ENCODE data around the gene GATC. TPM values are rescaled to one million over a fixed set of nuclear protein-coding genes. Genes with fewer than 3 reads are reported as not detected.
"Not testable (repeated sequence)": the region's sequence is repeated elsewhere in the genome, so short reads cannot be mapped to it uniquely, and the experiment has no call there.

The GATC gene
- total and polyA plus RNA-seq, 2 donors (not counting 1 experiment from before 2014, with no cell fraction given), result 15.0 to 26.0 TPM

GRCh38 chr12:120447992-120448391 is 1.7 kb downstream of the GATC start:
- H3K79me2 ChIP-seq (ENCODE audit: control insufficient read depth, insufficient read depth, low read length), result peaks cover 80% of the 10 kb centered on the region
- no peak overlapping the region for H3K27ac Mint-ChIP-seq
- no peak overlapping the region for H3K4me3 ChIP-seq (ENCODE audit: control extremely low read depth in 1 of 5, extremely low read depth in 1 of 5, insufficient read depth in 1 of 5, low read depth in 2 of 5, low read length in 4 of 5)
- H3K4me3 Mint-ChIP-seq, result peak overlapping the region; percentile 96
- H3K4me1 ChIP-seq (ENCODE audit: control insufficient read depth in 2 of 2, insufficient read depth in 2 of 2, low read length in 2 of 2), result peaks cover 16 to 24% of the 10 kb centered on the region in 2 donors
- H4K20me1 ChIP-seq (ENCODE audit: control insufficient read depth, insufficient read depth, low read length, poor library complexity, severe bottlenecking), result peaks cover 14% of the 10 kb centered on the region
- H3K9me3 Mint-ChIP-seq (ENCODE audit: insufficient read depth), result no peaks in the 10 kb centered on the region
- no peaks in the 10 kb centered on the region for H3K27me3 ChIP-seq (replicated peaks in 1 of 4; ENCODE audit: control extremely low read depth in 1 of 4, control insufficient read depth in 3 of 4, insufficient read depth in 4 of 4, low read length in 3 of 4)
- no peak overlapping the region for H3K9ac ChIP-seq (ENCODE audit: low read length)
- H3K27me3 Mint-ChIP-seq, result no peaks in the 10 kb centered on the region
- ATAC-seq (ENCODE audit: low read depth), result no peak
- DNase-seq, result no peak
- no peak overlapping the region for H3K27ac ChIP-seq (ENCODE audit: low read length in 2 of 2)
- peak overlapping the region; percentile 74 for H3K4me2 ChIP-seq (replicated peaks; ENCODE audit: low read depth, low read length, poor library complexity, severe bottlenecking)
- WGBS (ENCODE audit: insufficient coverage), result 100% methylated on average over 4 of the region's 4 CpGs
- no peaks in the 10 kb centered on the region for H3K9me3 ChIP-seq (ENCODE audit: control extremely low read depth in 1 of 3, control insufficient read depth in 2 of 3, insufficient read depth in 1 of 3, low read length in 2 of 3)
- POLR2A ChIA-PET, result no interaction called here
- intact Hi-C loops (cut with micrococcal nuclease), result loop anchor here (2.0 kb wide), 1 partner anchor 49 kb away; the partner anchor contains the start of gene DYNLL1
- peaks cover 38% of the 10 kb centered on the region for H3K4me1 Mint-ChIP-seq
- H3K36me3 ChIP-seq (replicated peaks in 1 of 2; ENCODE audit: control extremely low read depth in 1 of 2, control insufficient read depth in 1 of 2, extremely low read depth in 1 of 2, insufficient read depth in 2 of 2, low read length in 1 of 2), result peaks cover 6 to 21% of the 10 kb centered on the region in 2 experiments
- TF ChIP-seq EZH2 (IDR thresholded peaks at IDR 0.05; ENCODE audit: borderline replicate concordance, insufficient read depth, low read depth, low read length, poor library complexity, severe bottlenecking), result no peak
- no peak for TF ChIP-seq CTCF (IDR thresholded peaks at IDR 0.05)
- CTCF ChIA-PET, result interaction anchor here (0.7 to 1.5 kb wide), 5 partner anchors 8 to 220 kb away, joined by 3 to 7 read pairs (median 5); partner anchors contain the start of gene SRSF9
- no peak overlapping the region for H2AFZ ChIP-seq (ENCODE audit: insufficient read depth, low read depth, low read length, poor library complexity, severe bottlenecking)

GRCh38 chr12:120452524-120452923 is 6.3 kb downstream of the GATC start:
- H3K9me3 Mint-ChIP-seq (ENCODE audit: insufficient read depth); H3K9me3 ChIP-seq (ENCODE audit: control extremely low read depth in 1 of 3, control insufficient read depth in 2 of 3, insufficient read depth in 1 of 3, low read length in 2 of 3); H3K4me1 ChIP-seq (ENCODE audit: control insufficient read depth in 2 of 2, insufficient read depth in 2 of 2, low read length in 2 of 2); DNase-seq; H3K27ac Mint-ChIP-seq; H3K27ac ChIP-seq (ENCODE audit: low read length in 2 of 2); H3K4me3 Mint-ChIP-seq; H3K9ac ChIP-seq (ENCODE audit: low read length); H2AFZ ChIP-seq (ENCODE audit: insufficient read depth, low read depth, low read length, poor library complexity, severe bottlenecking); ATAC-seq (ENCODE audit: low read depth); H3K4me3 ChIP-seq (ENCODE audit: control extremely low read depth in 1 of 5, extremely low read depth in 1 of 5, insufficient read depth in 1 of 5, low read depth in 2 of 5, low read length in 4 of 5); H3K27me3 Mint-ChIP-seq; H3K4me2 ChIP-seq (replicated peaks; ENCODE audit: low read depth, low read length, poor library complexity, severe bottlenecking); H3K27me3 ChIP-seq (replicated peaks in 1 of 4; ENCODE audit: control extremely low read depth in 1 of 4, control insufficient read depth in 3 of 4, insufficient read depth in 4 of 4, low read length in 3 of 4); intact Hi-C loops (cut with micrococcal nuclease): not testable (repeated sequence)
- 100% methylated on average over 4 of the region's 5 CpGs for WGBS (ENCODE audit: insufficient coverage)
- Histone ChIP-seq H3K36me3 (replicated peaks in 1 of 2; ENCODE audit: control extremely low read depth in 1 of 2, control insufficient read depth in 1 of 2, extremely low read depth in 1 of 2, insufficient read depth in 2 of 2, low read length in 1 of 2) (peaks cover 6 to 25% of the 10 kb centered on the region in 2 experiments), H3K79me2 (ENCODE audit: control insufficient read depth, insufficient read depth, low read length) (peaks cover 59% of the 10 kb centered on the region), H4K20me1 (ENCODE audit: control insufficient read depth, insufficient read depth, low read length, poor library complexity, severe bottlenecking) (peaks cover 31% of the 10 kb centered on the region)
- peaks cover 18% of the 10 kb centered on the region for H3K4me1 Mint-ChIP-seq
- POLR2A ChIA-PET, result interaction anchor here (0.6 kb wide), 1 partner anchor 15 kb away, joined by 5 read pairs; no protein-coding TSS in a partner anchor
- CTCF ChIA-PET, result interaction anchor here (1.2 to 5.9 kb wide), 5 partner anchors 13 to 44 kb away, joined by 4 to 39 read pairs (median 7); partner anchors contain the start of gene COX6A1
